GM18511 (cell line): ENCODE data around the gene CASK.

Experiments
- ATAC-seq: cut with Tn5 transposase; IDR thresholded peaks from one replicate; pipeline ENCODE4 v1.9.1; 2021; ENCODE audit warnings: mild to moderate bottlenecking, moderate library complexity; ENCODE audit not compliant: unreplicated experiment

Gene CASK

DNA sequence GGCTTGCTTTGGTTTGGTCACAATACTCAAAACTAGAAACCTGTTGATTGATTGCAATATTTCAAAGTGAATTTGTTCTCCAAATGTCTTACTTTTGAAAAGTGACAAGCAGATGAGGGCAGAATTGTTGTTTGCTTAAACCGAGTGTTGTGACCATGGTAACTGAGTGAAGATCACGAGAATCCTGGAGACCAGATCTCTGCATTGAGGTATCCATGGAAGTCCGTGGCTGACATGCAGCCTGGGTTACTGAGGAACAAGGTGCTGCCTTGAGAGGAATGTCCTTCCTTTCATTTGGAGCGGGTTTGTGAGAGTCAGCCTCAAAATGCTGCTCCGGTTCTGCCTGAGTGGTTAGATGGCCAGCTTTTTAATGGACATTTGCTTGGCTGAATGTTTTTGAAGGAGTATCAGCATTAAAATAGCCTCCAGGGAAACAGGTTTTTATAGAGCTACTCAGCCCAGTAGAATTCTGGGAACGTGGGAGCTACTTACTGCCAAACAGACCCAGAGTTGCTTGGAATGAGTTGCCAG lies 444.9 kb downstream of the CASK start:
- no peak for ATAC-seq

GRCh38 chrX:41475591-41476241 lies 447.6 kb downstream of the CASK start:
- ATAC-seq = no peak

GRCh38 chrX:41475191-41475590 lies 448.2 kb downstream of the CASK start:
- no peak for ATAC-seq

GRCh38 chrX:41474726-41475100 lies 448.6 kb downstream of the CASK start:
- no peak for ATAC-seq

DNA sequence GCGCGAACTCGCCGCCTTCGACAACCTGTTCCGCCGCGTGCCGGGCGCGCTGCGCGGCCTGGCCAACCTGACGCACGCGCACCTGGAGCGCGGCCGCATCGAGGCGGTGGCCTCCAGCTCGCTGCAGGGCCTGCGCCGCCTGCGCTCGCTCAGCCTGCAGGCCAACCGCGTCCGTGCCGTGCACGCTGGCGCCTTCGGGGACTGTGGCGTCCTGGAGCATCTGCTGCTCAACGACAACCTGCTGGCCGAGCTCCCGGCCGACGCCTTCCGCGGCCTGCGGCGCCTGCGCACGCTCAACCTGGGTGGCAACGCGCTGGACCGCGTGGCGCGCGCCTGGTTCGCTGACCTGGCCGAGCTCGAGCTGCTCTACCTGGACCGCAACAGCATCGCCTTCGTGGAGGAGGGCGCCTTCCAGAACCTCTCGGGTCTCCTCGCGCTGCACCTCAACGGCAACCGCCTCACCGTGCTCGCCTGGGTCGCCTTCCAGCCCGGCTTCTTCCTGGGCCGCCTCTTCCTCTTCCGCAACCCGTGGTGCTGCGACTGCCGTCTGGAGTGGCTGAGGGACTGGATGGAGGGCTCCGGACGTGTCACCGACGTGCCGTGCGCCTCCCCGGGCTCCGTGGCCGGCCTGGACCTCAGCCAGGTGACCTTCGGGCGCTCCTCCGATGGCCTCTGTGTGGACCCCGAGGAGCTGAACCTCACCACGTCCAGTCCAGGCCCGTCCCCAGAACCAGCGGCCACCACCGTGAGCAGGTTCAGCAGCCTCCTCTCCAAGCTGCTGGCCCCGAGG lies 449.2 kb downstream of the CASK start:
- no peak for ATAC-seq

GRCh38 chrX:41472231-41472815 lies 451.0 kb downstream of the CASK start:
- no peak for ATAC-seq

- no peak for ATAC-seq
Observed at GRCh38 chrX:41471786-41472185, 451.6 kb downstream of the CASK start.

- no peak for ATAC-seq
Observed at GRCh38 chrX:41470706-41471105, 452.6 kb downstream of the CASK start.

DNA sequence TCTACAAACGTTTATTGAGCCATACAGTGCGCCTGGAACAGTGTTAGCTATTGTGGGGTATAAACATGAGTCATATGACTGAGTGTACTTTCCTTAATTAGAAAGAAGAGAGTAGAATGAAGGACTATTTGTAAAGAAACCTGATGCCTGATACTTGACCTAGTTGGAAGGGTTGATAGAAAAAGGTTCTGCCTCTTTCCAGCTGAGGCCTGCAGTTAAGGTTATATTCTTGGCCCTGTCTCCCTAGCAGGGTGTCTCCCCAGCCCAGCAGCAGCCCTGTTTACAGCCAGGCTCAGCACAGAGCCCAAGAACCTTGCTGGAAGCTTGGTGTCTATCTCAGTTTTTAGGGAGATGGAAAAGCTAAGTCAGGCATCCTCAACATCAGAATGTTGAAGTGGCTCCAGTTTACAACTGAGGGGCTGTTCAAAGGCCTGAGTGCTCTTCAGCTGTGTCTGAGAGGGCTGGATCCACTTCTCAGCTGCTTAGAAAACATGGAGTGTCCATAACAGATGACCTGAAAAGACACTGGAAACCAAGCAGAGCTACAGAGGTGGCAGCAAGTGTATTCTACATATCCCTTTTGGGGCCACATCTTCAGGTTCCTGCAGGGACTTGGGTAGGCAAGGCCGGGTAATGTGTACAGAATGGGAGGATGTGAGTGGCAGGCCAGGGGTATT lies 454.6 kb downstream of the CASK start:
- ATAC-seq = no peak
